Endometrial microvascular endothelial cells (primary cell): ENCODE data around the gene PRKCA. TPM values are rescaled to one million over a fixed set of nuclear protein-coding genes. Genes with fewer than 3 reads are reported as not detected.

Experiments
- in situ Hi-C: cut with HindIII; loops from 2 replicates; pipeline ENCODE4 v1.10.0; 2017; ENCODE audit warnings: low sequenced_read_pairs, low pct_unique_long_range_greater_than_20kb; ENCODE audit errors: inconsistent ontology term
- total RNA-seq: library from RNA; depleted of rRNA; stranded (reverse); fragments of >200 nt; gene quantifications from one replicate; pipeline ENCODE4 v1.2.3, GENCODE V29; 2015; ENCODE audit errors: inconsistent ontology term

PRKCA gene
- total RNA-seq, 1 donor from 2014 or later = 21.7 TPM

DNA sequence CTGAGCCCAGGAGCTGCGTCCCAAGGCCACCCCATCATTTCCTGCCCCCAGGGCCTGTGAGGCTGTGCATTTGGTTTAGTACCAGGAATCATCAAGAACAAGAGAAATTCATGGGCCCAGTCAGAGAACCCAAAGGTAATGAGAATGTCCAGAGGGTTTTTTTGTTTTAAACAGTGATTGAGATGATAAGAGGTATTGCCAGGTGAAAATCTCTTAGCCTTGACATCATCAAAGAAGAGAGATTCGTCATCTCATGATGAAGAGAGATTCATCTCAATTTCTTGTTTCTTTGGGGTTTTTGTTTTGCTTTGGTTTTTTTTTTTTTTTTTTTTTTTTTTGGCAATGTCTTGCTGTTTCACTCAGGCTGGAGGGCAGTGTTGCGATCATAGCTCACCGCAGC, 361.9 kb downstream of the PRKCA start:
- in situ Hi-C loops = no loop called here

DNA sequence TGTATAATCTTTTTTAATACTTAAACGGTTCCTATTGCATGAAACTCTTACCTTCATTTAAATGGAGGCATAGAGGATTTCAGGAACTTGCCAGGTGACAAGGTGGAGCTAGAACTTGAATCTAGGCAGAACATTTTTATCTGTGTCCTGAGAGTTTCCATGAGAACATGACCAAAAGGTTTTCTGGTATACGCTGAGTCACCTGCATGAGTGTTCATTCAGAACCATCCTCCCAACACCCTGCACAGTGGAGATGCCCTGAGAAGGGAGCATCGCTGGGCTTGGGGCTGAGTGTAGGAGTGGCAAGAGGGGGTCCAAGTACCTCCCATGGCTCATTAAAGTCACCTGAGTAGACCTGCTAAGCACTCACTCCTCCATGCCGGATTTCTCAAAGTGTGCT, 362.8 kb downstream of the PRKCA start:
- in situ Hi-C loops = no loop called here

DNA sequence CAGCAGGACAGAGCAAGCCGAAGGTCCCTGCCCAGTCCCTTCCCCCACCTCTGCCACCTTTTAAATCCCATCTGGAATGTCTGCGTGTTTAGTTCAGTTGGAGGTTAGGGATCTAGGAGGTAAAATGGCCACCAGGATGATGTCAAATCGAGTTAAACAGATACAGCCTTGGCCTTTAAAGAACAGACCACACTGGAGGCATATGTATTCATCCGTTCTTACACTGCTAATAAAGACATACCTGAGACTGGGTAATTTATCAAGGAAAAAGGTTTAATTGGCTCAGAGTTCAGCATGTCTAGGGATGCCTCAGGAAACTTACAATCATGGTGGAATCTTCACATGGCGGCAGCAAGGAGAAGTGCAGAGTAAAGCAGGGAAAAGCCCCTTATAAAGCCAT, 364.7 kb downstream of the PRKCA start:
- in situ Hi-C loops = no loop called here

GRCh38 chr17:66667491-66668030, 365.1 kb downstream of the PRKCA start:
- in situ Hi-C loops = no loop called here

- in situ Hi-C loops = no loop called here
Measured at GRCh38 chr17:66670206-66670605, 367.8 kb downstream of the PRKCA start.

- in situ Hi-C loops = no loop called here
Measured at GRCh38 chr17:66671156-66671555, 368.7 kb downstream of the PRKCA start.

GRCh38 chr17:66673668-66674276, 371.4 kb downstream of the PRKCA start:
- in situ Hi-C loops = no loop called here

DNA sequence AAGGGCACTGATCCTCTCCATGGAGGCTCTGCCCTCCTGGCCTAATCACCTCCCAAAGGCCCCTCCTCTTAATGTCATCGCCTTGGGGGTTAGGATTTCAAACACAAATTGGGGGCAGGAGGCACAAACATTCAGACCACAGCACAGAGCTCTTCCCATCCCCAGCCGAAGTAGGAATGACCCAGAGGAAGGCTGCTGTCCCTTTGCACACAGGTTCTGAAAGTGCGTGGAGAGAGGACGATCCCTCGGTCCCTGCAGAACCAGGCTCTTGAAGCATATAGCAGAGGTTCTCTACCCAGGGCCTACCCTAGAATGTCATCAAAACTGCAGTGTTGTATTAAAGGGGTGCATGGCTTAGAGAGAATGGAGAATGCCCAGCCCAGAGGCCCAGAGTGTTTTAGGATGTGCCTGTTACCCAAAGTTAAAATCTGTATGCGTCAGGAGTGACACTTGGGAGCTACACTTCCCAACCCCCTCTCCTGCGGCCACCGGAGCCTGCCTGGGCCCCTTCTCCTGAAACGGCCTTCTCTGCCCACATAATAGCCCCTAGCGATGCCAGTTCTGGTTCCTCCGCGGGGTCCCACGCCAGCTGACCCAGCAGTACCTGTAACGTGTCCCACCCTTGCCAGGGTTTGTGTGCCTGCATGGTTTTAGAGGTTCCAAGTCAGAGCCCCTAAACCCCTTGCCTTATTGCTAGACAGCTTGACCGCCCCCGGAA, 373.0 kb downstream of the PRKCA start:
- in situ Hi-C loops = no loop called here

DNA sequence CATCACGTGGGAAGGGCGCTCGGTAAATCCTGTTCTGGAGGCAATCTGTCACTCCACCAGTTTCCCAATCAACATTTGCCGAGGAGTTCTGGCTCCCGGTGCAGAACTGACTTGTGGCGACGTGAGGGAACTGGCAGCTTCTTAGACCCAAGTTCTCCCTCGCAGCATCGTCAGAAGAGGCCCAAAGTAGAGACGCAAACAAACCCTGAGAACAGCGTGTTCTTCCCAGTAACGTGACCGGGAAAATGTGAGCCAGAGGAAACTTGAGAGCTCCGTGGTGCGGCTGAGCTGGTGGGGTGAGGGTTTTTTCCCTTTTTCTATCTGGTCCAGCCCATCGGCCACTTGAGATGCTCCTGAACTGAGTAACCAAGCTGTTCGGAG, 373.6 kb downstream of the PRKCA start:
- in situ Hi-C loops = no loop called here

DNA sequence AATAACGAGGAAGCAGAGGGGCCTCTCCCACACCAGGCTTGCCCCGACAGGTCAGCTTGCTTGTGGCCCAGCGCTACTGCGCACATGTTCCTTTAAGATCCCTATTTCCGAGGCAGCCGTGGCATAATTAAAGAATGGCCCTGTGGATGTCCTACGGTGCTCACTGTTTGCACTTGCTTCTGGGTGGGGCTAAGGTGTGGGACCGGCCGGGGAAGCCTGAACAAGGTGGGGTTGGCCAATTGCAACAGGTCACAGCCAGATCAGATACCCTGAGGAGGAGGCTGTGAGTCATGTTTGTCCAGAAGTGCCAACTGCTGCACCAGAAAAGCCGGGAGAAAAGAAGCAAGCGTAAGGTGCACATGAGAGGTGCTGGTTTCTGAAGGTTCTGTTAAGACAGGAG, 374.0 kb downstream of the PRKCA start:
- in situ Hi-C loops = no loop called here

- in situ Hi-C loops = no loop called here
Measured at GRCh38 chr17:66677201-66677981, 375.0 kb downstream of the PRKCA start.

- in situ Hi-C loops = no loop called here
Measured at GRCh38 chr17:66678061-66678460, 375.6 kb downstream of the PRKCA start.

DNA sequence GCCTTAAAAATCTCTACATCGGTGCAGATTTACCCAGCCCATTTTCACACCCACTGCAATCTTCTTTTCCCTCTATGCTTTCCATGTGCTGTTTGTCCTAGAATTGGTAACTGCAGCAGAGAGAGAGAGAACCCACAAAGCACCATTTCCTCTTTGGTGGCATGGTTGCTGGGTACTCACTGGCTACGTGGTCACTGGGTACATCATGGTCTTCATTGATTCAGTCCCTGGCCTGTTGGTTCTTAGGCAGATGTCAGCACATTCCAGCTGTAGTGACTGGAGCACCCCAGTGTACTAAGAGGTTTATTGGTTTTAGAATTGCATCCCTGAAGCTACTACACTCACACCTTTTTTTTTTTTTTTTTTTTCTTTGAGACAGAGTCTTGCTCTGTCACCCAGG, 376.4 kb downstream of the PRKCA start:
- in situ Hi-C loops = no loop called here

DNA sequence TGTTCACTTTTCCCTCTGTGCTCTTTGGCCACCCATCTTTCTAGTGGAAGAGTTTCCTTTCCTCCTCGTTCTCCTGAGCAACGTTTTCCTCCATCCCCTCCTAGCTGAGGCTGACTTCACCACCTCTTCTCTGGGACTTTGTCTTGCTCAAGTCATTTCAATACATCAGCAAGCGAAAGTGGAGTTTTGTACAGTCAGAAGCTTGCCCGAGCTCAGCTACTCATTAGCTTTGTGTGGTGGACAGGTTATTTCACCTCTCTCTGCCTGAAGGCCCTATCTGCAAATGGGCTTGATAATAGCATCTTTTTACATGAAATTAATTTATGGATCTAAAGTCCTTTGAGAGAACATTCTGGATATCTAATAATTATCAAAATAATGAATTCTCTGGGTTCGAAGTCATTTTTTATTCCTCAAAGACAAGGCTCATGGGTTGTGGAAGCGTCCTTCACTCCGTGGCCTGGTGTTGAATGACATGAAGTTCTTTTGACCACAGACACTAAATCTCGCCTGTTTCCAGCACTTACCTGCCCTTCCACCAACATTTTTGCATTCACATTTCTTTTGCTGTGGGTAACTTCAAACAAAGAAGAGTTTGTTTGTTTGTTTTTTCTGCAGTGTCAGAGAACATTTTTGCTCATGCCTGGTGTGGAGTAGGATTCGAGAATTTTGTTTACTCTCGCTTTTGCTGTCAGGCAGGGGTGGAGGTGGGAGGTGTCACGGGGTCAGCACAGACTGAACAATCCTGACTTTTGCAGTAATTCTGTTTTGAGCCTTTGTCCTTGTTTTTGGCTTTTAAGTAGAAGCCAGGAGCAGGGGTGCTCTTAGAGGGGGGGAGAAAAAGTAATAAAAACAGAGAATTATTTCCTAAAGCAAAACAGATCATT, 377.5 kb downstream of the PRKCA start:
- in situ Hi-C loops = no loop called here

DNA sequence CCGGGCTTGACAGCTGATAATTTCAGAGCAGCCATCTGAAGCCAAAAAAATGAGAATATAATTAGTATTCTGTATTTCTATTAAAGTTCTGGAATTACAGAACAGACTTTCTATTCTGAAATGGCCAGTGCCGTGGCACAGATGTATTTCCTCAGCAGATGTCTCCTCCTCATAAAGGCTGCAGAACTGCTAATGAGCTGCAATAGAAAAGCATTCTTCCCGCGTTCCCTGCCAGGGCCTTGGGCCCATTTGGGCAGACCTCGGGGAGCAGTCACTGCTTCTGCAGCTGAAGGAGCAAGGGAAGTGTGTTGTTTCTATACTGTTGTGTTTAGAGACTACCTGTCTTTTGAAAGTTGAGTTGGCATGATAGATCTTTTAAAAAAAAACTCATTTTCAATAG, 379.9 kb downstream of the PRKCA start:
- in situ Hi-C loops = no loop called here

- in situ Hi-C loops = no loop called here
Measured at GRCh38 chr17:66684261-66684660, 381.8 kb downstream of the PRKCA start.

- in situ Hi-C loops = no loop called here
Measured at GRCh38 chr17:66684731-66685130, 382.3 kb downstream of the PRKCA start.

DNA sequence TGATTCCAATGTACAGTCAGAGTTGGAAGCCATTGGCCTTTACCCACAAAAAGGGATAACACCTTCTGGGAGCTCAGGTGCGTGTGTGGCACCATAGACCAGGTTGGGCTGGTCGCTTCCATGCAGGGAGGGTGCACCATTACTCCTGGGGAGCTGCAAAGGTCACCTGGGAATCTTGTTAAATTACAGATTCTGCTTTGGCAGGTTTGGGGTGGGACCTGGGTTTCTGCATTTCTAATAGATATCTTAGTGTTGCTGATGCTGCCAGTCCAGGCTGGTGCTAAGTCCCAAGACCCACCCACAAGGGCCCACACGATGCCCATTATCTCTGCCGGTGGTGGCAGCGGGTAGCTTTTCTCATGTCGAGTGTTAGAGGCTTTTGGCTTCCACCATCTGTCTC, 384.2 kb downstream of the PRKCA start:
- in situ Hi-C loops = no loop called here
